BE2C (cell line): Measurements from ENCODE around the gene XKR7.
"Not testable (repeated sequence)": the region's sequence is repeated elsewhere in the genome, so short reads cannot be mapped to it uniquely, and the experiment has no call there.

Experiments used
- DNase-seq: peaks from one replicate; pipeline ENCODE4 v3.0.0-alpha.2; 2020
- H3K27me3 ChIP-seq: fragments of 250-450 bp; sonication (Bioruptor Pico); 2 replicates; pipeline ENCODE4 v1.5.1; 2020; ENCODE audit warnings: mild to moderate bottlenecking
- H3K36me3 ChIP-seq: fragments of 250-450 bp; sonication (Bioruptor Pico); 2 replicates; pipeline ENCODE4 v1.5.1; 2020; ENCODE audit warnings: mild to moderate bottlenecking
- H3K4me1 ChIP-seq: fragments of 250-450 bp; sonication (Bioruptor Pico); 2 replicates; pipeline ENCODE4 v1.5.1; 2020
- H3K4me3 ChIP-seq: 2 replicates; pipeline ENCODE4 v1.5.1; 2011; ENCODE audit warnings: low read depth, low read length
- H3K9me3 ChIP-seq: fragments of 250-450 bp; sonication (Bioruptor Pico); 2 replicates; pipeline ENCODE4 v1.5.1; 2020
- CTCF ChIP-seq: IDR thresholded peaks from 2 replicates; pipeline ENCODE4 v1.5.1; 2012; ENCODE audit warnings: mild to moderate bottlenecking, low read depth, low read length

Gene XKR7

GRCh38 chr20:32029561-32029960 lies 61.6 kb downstream of the XKR7 start:
- TF ChIP-seq CTCF, result no peak
- H3K36me3 ChIP-seq, result no peaks in the 10 kb centered on the region
- no peaks in the 10 kb centered on the region; the same call in none of the 2 replicates for H3K4me1 ChIP-seq
- H3K27me3 ChIP-seq, result peaks cover 29% of the 10 kb centered on the region
- H3K9me3 ChIP-seq, result no peaks in the 10 kb centered on the region
- DNase-seq, result no peak
- H3K4me3 ChIP-seq, result no peak overlapping the region

- Histone ChIP-seq H3K27me3 (peaks cover 47% of the 10 kb centered on the region), H3K4me3 (peak overlapping the region; percentile 44), H3K36me3 (no peaks in the 10 kb centered on the region), H3K4me1 (no peaks in the 10 kb centered on the region; the same call in none of the 2 replicates), H3K9me3 (no peaks in the 10 kb centered on the region)
- peak; percentile 89 for DNase-seq
- TF ChIP-seq CTCF, result peak; percentile 90
Measured at GRCh38 chr20:32031007-32031958, 63.3 kb downstream of the XKR7 start.

GRCh38 chr20:32033316-32033715 lies 65.4 kb downstream of the XKR7 start:
- DNase-seq, result no peak
- H3K36me3 ChIP-seq, result no peaks in the 10 kb centered on the region
- H3K9me3 ChIP-seq, result no peaks in the 10 kb centered on the region
- H3K27me3 ChIP-seq, result peaks cover 50% of the 10 kb centered on the region
- no peak for TF ChIP-seq CTCF
- no peak overlapping the region for H3K4me3 ChIP-seq
- H3K4me1 ChIP-seq, result no peaks in the 10 kb centered on the region; the same call in none of the 2 replicates

GRCh38 chr20:32033721-32034120 lies 65.8 kb downstream of the XKR7 start:
- not testable (repeated sequence) for H3K4me3 ChIP-seq, H3K4me1 ChIP-seq, H3K36me3 ChIP-seq, DNase-seq, H3K9me3 ChIP-seq
- H3K27me3 ChIP-seq, result peaks cover 50% of the 10 kb centered on the region

GRCh38 chr20:32034581-32035425 lies 66.9 kb downstream of the XKR7 start:
- H3K27me3 ChIP-seq, result peaks cover 50% of the 10 kb centered on the region
- DNase-seq, result no peak
- no peaks in the 10 kb centered on the region for H3K36me3 ChIP-seq
- no peak overlapping the region for H3K4me3 ChIP-seq
- no peaks in the 10 kb centered on the region for H3K9me3 ChIP-seq
- TF ChIP-seq CTCF, result peak; percentile 41
- H3K4me1 ChIP-seq, result no peaks in the 10 kb centered on the region; the same call in none of the 2 replicates

GRCh38 chr20:32035426-32035779 lies 67.5 kb downstream of the XKR7 start:
- TF ChIP-seq CTCF, result no peak
- no peak for DNase-seq
- no peaks in the 10 kb centered on the region; the same call in none of the 2 replicates for H3K4me1 ChIP-seq
- H3K36me3 ChIP-seq, result no peaks in the 10 kb centered on the region
- H3K4me3 ChIP-seq, result no peak overlapping the region
- no peaks in the 10 kb centered on the region for H3K9me3 ChIP-seq
- peaks cover 50% of the 10 kb centered on the region for H3K27me3 ChIP-seq
